RWPE1 (cell line): Measurements from ENCODE around the gene DUS2.
"Not testable (repeated sequence)": the region's sequence is repeated elsewhere in the genome, so short reads cannot be mapped to it uniquely, and the experiment has no call there.

Experiments used
- CTCF ChIA-PET: fragments of 350-600 bp; sonication (Branson Sonifier 250); formaldehyde crosslinking; extraction: SDS; loops from one replicate; lab custom pipeline; 2021; lab: Yijun Ruan, JAX
- POLR2A ChIA-PET: fragments of 400-600 bp; formaldehyde crosslinking; extraction: SDS; loops from one replicate; lab custom pipeline; 2020; ENCODE audit warnings: antibody characterized with exemption; ENCODE audit not compliant: low non-redundant PET; lab: Yijun Ruan, JAX
- DNase-seq: peaks from one replicate; pipeline ENCODE4 v3.0.0; 2012; ENCODE audit warnings: low spot score
- H3K27ac ChIP-seq: fragments of 450-650 bp; 2 replicates; pipeline ENCODE4 v1.5.1; 2017
- CTCF ChIP-seq: fragments of 450-650 bp; conservative IDR thresholded peaks from 2 replicates; pipeline ENCODE4 v1.5.1; 2017; ENCODE audit warnings: low read depth, mild to moderate bottlenecking

The DUS2 gene

GRCh38 chr16:68005786-68006286, 17.2 kb upstream of the DUS2 start:
- peak overlapping the region; percentile 77 for H3K27ac ChIP-seq
- ChIA-PET CTCF (interaction anchor here (0.6 to 1.5 kb wide), 5 partner anchors 10 to 345 kb away, joined by 3 to 6 read pairs (median 5); partner anchors contain the start of gene DPEP2NB), POLR2A (interaction anchor here (0.8 kb wide), 1 partner anchor 17 kb away, joined by 3 read pairs; the partner anchor contains the start of genes DDX28 and DUS2)
- peak; percentile 33 for DNase-seq
- no peak for TF ChIP-seq CTCF

DNA sequence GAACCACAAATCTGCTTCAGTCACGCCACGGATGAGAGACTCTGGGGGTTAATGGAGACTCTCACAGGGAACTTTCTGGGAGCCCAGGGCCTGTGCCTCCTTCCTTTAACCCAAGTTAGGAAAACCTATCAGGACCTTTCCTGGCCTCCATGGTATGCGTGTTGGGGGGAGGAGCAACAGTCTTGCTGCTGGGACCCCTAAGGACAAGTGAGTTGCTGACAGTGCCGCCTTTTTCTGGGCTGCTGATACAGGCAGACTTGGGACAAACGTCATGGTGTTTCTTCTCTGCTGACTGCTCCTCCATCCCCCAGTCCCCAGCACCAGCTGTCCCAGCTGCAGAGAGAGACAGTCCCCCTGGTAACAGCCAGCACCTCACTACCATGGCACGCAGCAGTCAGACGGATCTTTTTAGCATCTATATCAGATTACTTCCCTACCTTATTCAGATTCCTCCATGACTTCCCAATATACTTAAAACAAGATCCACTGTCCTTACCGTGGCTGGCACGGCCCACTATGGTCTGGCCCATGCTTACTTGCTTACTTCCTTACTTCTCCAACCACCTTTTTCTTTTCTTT, 13.8 kb upstream of the DUS2 start:
- no peak for DNase-seq
- ChIA-PET CTCF (no interaction called here), POLR2A (no interaction called here)
- no peak overlapping the region for H3K27ac ChIP-seq
- no peak for TF ChIP-seq CTCF

- DNase-seq, CTCF ChIA-PET, H3K27ac ChIP-seq, POLR2A ChIA-PET: not testable (repeated sequence)
These were observed 13.2 kb upstream of the DUS2 start for GRCh38 chr16:68009872-68010271.

DNA sequence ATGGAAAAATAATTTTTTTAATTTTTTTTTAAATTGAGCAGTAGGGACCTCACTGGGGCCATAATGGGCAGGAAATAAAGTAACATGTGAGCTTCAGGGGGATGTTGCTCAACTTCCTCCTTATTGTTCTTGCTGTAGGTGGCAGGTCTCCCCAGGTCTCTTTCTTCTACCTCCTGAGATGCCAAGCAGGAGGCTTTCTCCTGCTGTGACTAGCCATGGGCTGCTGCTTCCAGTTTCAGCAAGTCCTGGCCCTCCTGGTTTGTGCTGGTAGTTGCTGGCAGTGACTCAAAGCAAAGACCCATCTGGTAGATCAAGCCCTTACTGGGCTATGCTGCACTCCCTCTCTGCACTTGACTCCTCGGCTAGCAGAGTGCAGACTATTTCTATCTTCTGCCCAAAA, 9.6 kb upstream of the DUS2 start:
- CTCF ChIA-PET: interaction anchor here (1.1 kb wide), 1 partner anchor 27 kb away, joined by 3 read pairs; no protein-coding TSS in a partner anchor

DNA sequence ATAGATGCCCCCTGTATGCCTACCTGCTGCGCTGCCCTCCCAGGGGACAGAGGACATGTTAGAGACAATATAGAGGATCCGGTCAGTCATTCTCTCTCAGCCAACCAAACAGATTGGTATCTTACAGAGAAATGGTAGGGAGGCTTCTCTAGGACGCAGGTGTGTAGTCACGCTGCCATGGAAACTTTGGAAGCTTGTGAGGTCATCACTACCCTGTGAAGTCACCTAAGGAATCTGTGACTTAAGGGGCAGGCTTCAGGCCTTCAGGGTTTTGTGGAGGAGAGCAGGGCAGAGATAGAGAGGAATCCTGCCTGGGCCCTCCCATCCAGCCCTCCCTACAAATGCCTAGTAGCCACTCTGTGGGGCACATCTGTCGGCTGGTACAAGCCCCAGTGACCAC, 7.4 kb upstream of the DUS2 start, which contains the start of gene DPEP2NB:
Gene DPEP2NB, minus strand, starts transcription at position 231 of the 400 bp plus-strand sequence. Its CDS starts 141 bp downstream, at position 90.
- no peak for TF ChIP-seq CTCF
- ChIA-PET POLR2A (no interaction called here), CTCF (interaction anchor here (0.6 to 1.6 kb wide), 3 partner anchors 10 to 75 kb away, joined by 3 to 6 read pairs (median 4); no protein-coding TSS in a partner anchor)
- H3K27ac ChIP-seq: no peak within 1 kb of the TSS
- DNase-seq: no peak

More for the DNA sequence above, 9.6 kb upstream of the DUS2 start:
- DNase-seq: no peak
- H3K27ac ChIP-seq: peak overlapping the region; percentile 26; the same call in 1 of the 2 replicates
- no peak for TF ChIP-seq CTCF
- POLR2A ChIA-PET: no interaction called here

- DNase-seq: no peak
- CTCF ChIA-PET: no interaction called here
- POLR2A ChIA-PET: no interaction called here
- no peak overlapping the region for H3K27ac ChIP-seq
- no peak for TF ChIP-seq CTCF
These were observed 3.9 kb upstream of the DUS2 start for GRCh38 chr16:68019167-68019680.

- TF ChIP-seq CTCF: no peak
- CTCF ChIA-PET: interaction anchor here (1.1 kb wide), 1 partner anchor 20 kb away, joined by 7 read pairs; no protein-coding TSS in a partner anchor
- DNase-seq: no peak
- no peak overlapping the region for H3K27ac ChIP-seq
- POLR2A ChIA-PET: no interaction called here
These were observed 1.6 kb upstream of the DUS2 start for GRCh38 chr16:68021490-68021889.
